ENCODE measurements around the gene MYOM1.

The MYOM1 gene

DNA sequence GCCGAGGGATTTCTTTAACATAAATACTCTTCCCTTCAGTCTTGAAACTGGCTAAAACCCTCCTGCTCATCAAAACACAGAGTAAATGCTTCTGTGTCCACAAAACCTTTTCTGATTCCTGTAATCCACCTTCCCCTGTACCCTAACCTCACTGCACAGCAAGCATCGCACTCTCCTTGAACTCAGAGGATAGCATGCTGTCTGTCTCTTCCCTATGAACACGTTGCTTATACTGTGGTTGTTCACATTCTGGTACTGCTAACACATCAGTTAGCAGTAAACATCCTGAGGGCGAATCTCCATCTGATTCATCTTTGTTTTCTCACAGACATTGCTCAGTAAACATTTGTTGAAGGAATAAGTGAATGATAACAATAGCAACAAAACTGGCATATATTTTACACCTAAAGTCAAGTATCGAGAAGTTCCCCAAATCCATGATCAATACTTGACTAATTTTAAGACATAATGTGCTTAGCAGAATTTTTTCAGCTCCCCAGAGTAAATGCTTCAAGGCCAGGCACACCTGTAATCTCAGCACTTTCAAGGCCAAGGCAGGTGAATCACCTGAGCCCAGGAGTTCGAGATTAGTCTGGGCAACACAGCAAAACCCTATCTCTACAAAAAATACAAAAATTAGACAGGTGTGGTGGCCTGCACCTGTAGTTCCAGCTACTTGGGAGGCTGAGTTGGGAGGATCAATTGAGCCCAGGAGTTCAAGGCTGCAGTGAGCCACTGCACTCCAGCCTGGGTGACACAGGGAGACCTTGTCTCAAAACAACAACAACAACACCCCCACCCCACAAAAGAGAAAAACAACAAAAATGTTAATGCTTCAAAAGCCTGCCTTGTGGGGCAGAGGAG, 161.2 kb downstream of the MYOM1 start:
- no peak for TF ChIP-seq ZFX (IDR thresholded peaks at IDR 0.05)
- no peak for TF ChIP-seq CTCF (conservative IDR thresholded peaks at IDR 0.05)
- no peak overlapping the region for H3K27ac ChIP-seq

DNA sequence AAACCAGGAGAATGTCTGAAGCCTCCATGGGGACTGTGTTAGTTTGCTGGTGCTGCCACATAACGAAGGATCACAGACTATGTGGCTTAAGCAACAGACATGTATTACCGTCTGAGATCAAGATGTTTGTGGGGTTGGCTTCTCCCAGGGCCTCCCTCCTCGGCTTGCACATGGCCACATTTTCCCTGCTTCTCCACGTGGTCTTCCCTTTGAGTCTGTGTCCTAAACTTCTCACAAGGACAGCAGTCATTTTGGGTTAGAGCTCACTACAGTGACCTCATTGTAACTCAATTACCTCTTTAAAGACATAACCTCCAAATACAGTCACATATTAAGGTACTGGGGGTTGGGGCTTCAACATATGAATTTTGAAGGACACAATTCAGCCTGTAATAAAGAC, 162.2 kb downstream of the MYOM1 start:
- no peak overlapping the region for H3K27ac ChIP-seq
- no peak for TF ChIP-seq ZFX (IDR thresholded peaks at IDR 0.05)
- no peak for TF ChIP-seq CTCF (conservative IDR thresholded peaks at IDR 0.05)

GRCh38 chr18:3056311-3056710, 163.5 kb downstream of the MYOM1 start:
- no peak overlapping the region for H3K27ac ChIP-seq
- no peak for TF ChIP-seq ZFX (IDR thresholded peaks at IDR 0.05)
- TF ChIP-seq CTCF (conservative IDR thresholded peaks at IDR 0.05): no peak

- TF ChIP-seq ZFX (IDR thresholded peaks at IDR 0.05): no peak
- no peak overlapping the region for H3K27ac ChIP-seq
These were observed 164.0 kb downstream of the MYOM1 start for GRCh38 chr18:3055816-3056215.

GRCh38 chr18:3055186-3055728, 164.5 kb downstream of the MYOM1 start:
- TF ChIP-seq ZFX (IDR thresholded peaks at IDR 0.05) (no peak), CTCF (conservative IDR thresholded peaks at IDR 0.05) (no peak)
- no peak overlapping the region for H3K27ac ChIP-seq

GRCh38 chr18:3054780-3055179, 165.0 kb downstream of the MYOM1 start:
- H3K27ac ChIP-seq: no peak overlapping the region
- TF ChIP-seq ZFX (IDR thresholded peaks at IDR 0.05) (no peak), CTCF (conservative IDR thresholded peaks at IDR 0.05) (no peak)

DNA sequence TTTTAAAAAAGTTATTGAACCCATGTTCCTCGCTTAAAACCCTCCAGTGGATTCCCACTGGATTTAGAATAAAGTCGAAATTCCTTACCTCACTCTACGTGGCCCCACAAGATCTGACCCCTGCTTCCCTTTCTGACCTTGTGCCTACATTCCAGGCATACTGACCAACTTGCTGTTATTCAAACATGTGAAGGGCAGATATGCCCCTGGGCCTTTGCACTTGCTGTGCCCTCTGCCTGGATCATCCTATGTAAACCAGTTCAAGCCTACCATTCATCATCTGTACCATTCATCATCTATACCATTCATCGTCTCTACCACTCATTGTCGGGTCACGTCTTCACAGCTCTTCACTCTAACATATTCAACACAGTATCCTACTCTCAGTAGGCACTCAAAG, 165.6 kb downstream of the MYOM1 start:
- no peak overlapping the region for H3K27ac ChIP-seq
- TF ChIP-seq ZFX (IDR thresholded peaks at IDR 0.05): no peak
- TF ChIP-seq CTCF (conservative IDR thresholded peaks at IDR 0.05): no peak

- H3K27ac ChIP-seq: no peak overlapping the region
- TF ChIP-seq ZFX (IDR thresholded peaks at IDR 0.05) (no peak), CTCF (conservative IDR thresholded peaks at IDR 0.05) (no peak)
These were observed 166.7 kb downstream of the MYOM1 start for GRCh38 chr18:3053081-3053480.
